Measurements from ENCODE around the gene NPHP4. TPM values are rescaled to one million over a fixed set of nuclear protein-coding genes. Genes with fewer than 3 reads are reported as not detected.

The NPHP4 gene
- total and polyA plus RNA-seq, 9 of the 15 experiments (the other 6 are each of a cell fraction or from before 2014, with no cell fraction given) = 0.52 to 26.2 (median 6.7) TPM

DNA sequence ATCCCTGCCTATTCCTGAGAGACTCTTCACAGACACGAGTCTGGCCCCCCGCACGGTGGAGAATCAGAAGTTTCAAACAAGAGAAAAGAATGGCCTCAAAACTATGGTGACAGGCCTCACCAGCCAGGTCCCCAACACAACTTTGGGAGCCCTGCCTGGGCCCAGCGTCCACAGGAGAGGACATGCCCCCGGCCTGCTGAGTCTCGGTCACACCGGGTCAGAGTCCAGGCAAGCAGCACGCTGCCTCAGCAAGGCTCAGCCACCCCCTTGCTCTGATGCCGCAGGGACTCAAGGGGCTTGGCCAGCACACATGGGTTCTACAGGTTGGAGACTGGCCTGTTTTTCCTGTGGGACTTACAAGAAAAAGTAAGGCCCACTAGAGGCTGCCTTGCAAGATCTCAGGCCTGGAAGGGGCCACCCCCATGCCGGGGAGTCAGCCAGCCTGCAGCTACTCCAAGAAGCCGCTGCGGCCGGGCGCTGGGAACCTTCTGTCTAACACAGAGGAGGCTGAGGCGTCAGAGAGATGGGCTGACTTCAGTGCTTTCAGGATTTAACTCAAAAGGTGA lies 116.8 kb downstream of the NPHP4 start:
- WGBS (ENCODE audit: insufficient coverage, low coverage, missing lambda C conversion rate) = 87% methylated on average over 14 of the region's 15 CpGs
- ATAC-seq (no peak), FAIRE-seq (no peak), DNase-seq (ENCODE audit: extremely low read depth in 1 of 4, low spot score in 3 of 4) (no peak)
- H3K27me3 ChIP-seq (ENCODE audit: control insufficient read depth in 2 of 2, insufficient read depth in 2 of 2, low read length in 2 of 2) = no peaks in the 10 kb centered on the region
- no TSS peak for BruUV-seq (replicated peaks)
- ChIA-PET POLR2A (interaction anchor here (0.8 to 2.0 kb wide), 3 partner anchors 8 to 11 kb away, joined by 4 to 8 read pairs (median 4); no protein-coding TSS in a partner anchor), CTCF (ENCODE audit: low intra/inter-chr PET ratio) (no interaction called here)
- H4K20me1 ChIP-seq (replicated peaks; ENCODE audit: control insufficient read depth, insufficient read depth, low read length) = peaks cover 10% of the 10 kb centered on the region
- H3K9ac ChIP-seq (ENCODE audit: insufficient read depth in 1 of 2, low read depth in 2 of 2, low read length in 2 of 2) = no peak overlapping the region
- peaks cover 52% of the 10 kb centered on the region; the same call in 2 of the 3 replicates for H3K36me3 ChIP-seq (ENCODE audit: control insufficient read depth, insufficient read depth, low read length)
- peaks cover 0 to 11% of the 10 kb centered on the region in 2 experiments; a peak in 2 of 5 replicates for H3K4me1 ChIP-seq (replicated peaks in 1 of 2; ENCODE audit: control insufficient read depth in 2 of 2, insufficient read depth in 2 of 2, low read length in 2 of 2)
- intact Hi-C loops (cut with micrococcal nuclease) (no loop called here), in situ Hi-C loops (cut with MboI) (no loop called here)
- H3K9me3 ChIP-seq (replicated peaks; ENCODE audit: control insufficient read depth, insufficient read depth, low read depth, low read length) = no peaks in the 10 kb centered on the region
- H3K9me1 ChIP-seq (ENCODE audit: control insufficient read depth, insufficient read depth, low read length) = no peaks in the 10 kb centered on the region
- H3K79me2 ChIP-seq (ENCODE audit: control insufficient read depth, insufficient read depth, low read length) = no peaks in the 10 kb centered on the region
- TF ChIP-seq CEBPB (tag; IDR thresholded peaks at IDR 0.05) (no peak), ZFX (CRISPR knock-in tag; IDR thresholded peaks at IDR 0.05) (no peak), ZNF197 (CRISPR knock-in tag; IDR thresholded peaks at IDR 0.05; ENCODE audit: low read depth) (no peak), ZKSCAN3 (CRISPR knock-in tag; IDR thresholded peaks at IDR 0.05) (no peak), TEAD1 (CRISPR knock-in tag; IDR thresholded peaks at IDR 0.05) (no peak), TAF7 (tag; IDR thresholded peaks at IDR 0.05) (no peak), PHB2 (IDR thresholded peaks at IDR 0.05; ENCODE audit: low read depth) (no peak), NR4A1 (CRISPR knock-in tag; IDR thresholded peaks at IDR 0.05) (no peak), NR4A1 (tag; IDR thresholded peaks at IDR 0.05) (no peak), NFRKB (IDR thresholded peaks at IDR 0.05; ENCODE audit: low read depth) (no peak), LARP7 (IDR thresholded peaks at IDR 0.05) (no peak), SLC30A9 (CRISPR knock-in tag; IDR thresholded peaks at IDR 0.05) (no peak), RUNX1 (IDR thresholded peaks at IDR 0.05; ENCODE audit: low read depth) (no peak), ZBTB1 (CRISPR knock-in tag; IDR thresholded peaks at IDR 0.05; ENCODE audit: borderline replicate concordance, low read depth) (no peak)
- TF ChIP-seq, protein P1, sequence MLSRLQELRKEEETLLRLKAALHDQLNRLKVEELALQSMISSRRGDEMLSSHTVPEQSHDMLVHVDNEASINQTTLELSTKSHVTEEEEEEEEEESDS (CRISPR knock-in tag; IDR thresholded peaks at IDR 0.05) = no peak
- H3K27ac ChIP-seq (ENCODE audit: extremely low read depth, low read depth, low read length) = no peak overlapping the region
- no peak overlapping the region for H3K4me3 ChIP-seq
- no peak overlapping the region for H2AFZ ChIP-seq (ENCODE audit: low read depth, low read length)
- H3K4me2 ChIP-seq (ENCODE audit: insufficient read depth, low read length) = no peak overlapping the region
